ENCODE results near the gene OXTR.

OXTR gene

GRCh38 chr3:8737301-8737700 is 32.1 kb downstream of the OXTR start:
- no peak for FAIRE-seq
- no peak for DNase-seq (ENCODE audit: insufficient read length)
- TF ChIP-seq POLR2A (IDR thresholded peaks at IDR 0.05; ENCODE audit: low read depth, low read length): no peak
- TF ChIP-seq TAF1 (IDR thresholded peaks at IDR 0.05; ENCODE audit: borderline replicate concordance, low read depth, low read length): no peak
- no peak for TF ChIP-seq POLR2AphosphoS5 (IDR thresholded peaks at IDR 0.05; ENCODE audit: low read depth, low read length)

- no peak for TF ChIP-seq POLR2A (IDR thresholded peaks at IDR 0.05; ENCODE audit: low read depth, low read length)
- no peak for TF ChIP-seq TAF1 (IDR thresholded peaks at IDR 0.05; ENCODE audit: borderline replicate concordance, low read depth, low read length)
- no peak for TF ChIP-seq POLR2AphosphoS5 (IDR thresholded peaks at IDR 0.05; ENCODE audit: low read depth, low read length)
- DNase-seq (ENCODE audit: insufficient read length) (no peak), FAIRE-seq (no peak)
Observed at GRCh38 chr3:8736436-8736835, 33.0 kb downstream of the OXTR start.

GRCh38 chr3:8734908-8735307 is 34.5 kb downstream of the OXTR start:
- TF ChIP-seq POLR2AphosphoS5 (IDR thresholded peaks at IDR 0.05; ENCODE audit: low read depth, low read length) (no peak), POLR2A (IDR thresholded peaks at IDR 0.05; ENCODE audit: low read depth, low read length) (no peak)
- FAIRE-seq (no peak), DNase-seq (ENCODE audit: insufficient read length) (no peak)

GRCh38 chr3:8734137-8734878 is 35.1 kb downstream of the OXTR start:
- FAIRE-seq: no peak
- DNase-seq (ENCODE audit: insufficient read length): no peak
- TF ChIP-seq POLR2A (IDR thresholded peaks at IDR 0.05; ENCODE audit: low read depth, low read length) (no peak), TAF1 (IDR thresholded peaks at IDR 0.05; ENCODE audit: borderline replicate concordance, low read depth, low read length) (no peak), POLR2AphosphoS5 (IDR thresholded peaks at IDR 0.05; ENCODE audit: low read depth, low read length) (no peak)

GRCh38 chr3:8733332-8734094 is 35.9 kb downstream of the OXTR start, which contains the start of gene CAV3:
Gene CAV3, plus strand, starts transcription at chr3:8733802. Its CDS starts 75 bp downstream, at chr3:8733877.
- TF ChIP-seq POLR2AphosphoS5 (IDR thresholded peaks at IDR 0.05; ENCODE audit: low read depth, low read length): no peak
- no peak for TF ChIP-seq TAF1 (IDR thresholded peaks at IDR 0.05; ENCODE audit: borderline replicate concordance, low read depth, low read length)
- TF ChIP-seq POLR2A (IDR thresholded peaks at IDR 0.05; ENCODE audit: low read depth, low read length): no peak
- no peak for FAIRE-seq
- no peak for DNase-seq (ENCODE audit: insufficient read length)

GRCh38 chr3:8732413-8732812 is 37.0 kb downstream of the OXTR start:
- TF ChIP-seq POLR2A (IDR thresholded peaks at IDR 0.05; ENCODE audit: low read depth, low read length) (no peak), POLR2AphosphoS5 (IDR thresholded peaks at IDR 0.05; ENCODE audit: low read depth, low read length) (no peak), TAF1 (IDR thresholded peaks at IDR 0.05; ENCODE audit: borderline replicate concordance, low read depth, low read length) (no peak)
- FAIRE-seq (no peak), DNase-seq (ENCODE audit: insufficient read length) (no peak)

- TF ChIP-seq POLR2A (IDR thresholded peaks at IDR 0.05; ENCODE audit: low read depth, low read length) (no peak), TAF1 (IDR thresholded peaks at IDR 0.05; ENCODE audit: borderline replicate concordance, low read depth, low read length) (no peak), POLR2AphosphoS5 (IDR thresholded peaks at IDR 0.05; ENCODE audit: low read depth, low read length) (no peak)
- no peak for FAIRE-seq
- DNase-seq (ENCODE audit: insufficient read length): no peak
Observed at GRCh38 chr3:8730656-8731055, 38.8 kb downstream of the OXTR start.

- no peak for TF ChIP-seq POLR2AphosphoS5 (IDR thresholded peaks at IDR 0.05; ENCODE audit: low read depth, low read length)
- FAIRE-seq (no peak), DNase-seq (ENCODE audit: insufficient read length) (no peak)
Observed at GRCh38 chr3:8729479-8729878, 39.9 kb downstream of the OXTR start.

- FAIRE-seq: no peak
- no peak for DNase-seq (ENCODE audit: insufficient read length)
- TF ChIP-seq POLR2AphosphoS5 (IDR thresholded peaks at IDR 0.05; ENCODE audit: low read depth, low read length): no peak
- no peak for TF ChIP-seq TAF1 (IDR thresholded peaks at IDR 0.05; ENCODE audit: borderline replicate concordance, low read depth, low read length)
- no peak for TF ChIP-seq POLR2A (IDR thresholded peaks at IDR 0.05; ENCODE audit: low read depth, low read length)
Observed at GRCh38 chr3:8727605-8728512, 41.6 kb downstream of the OXTR start.

- DNase-seq (ENCODE audit: insufficient read length): no peak
- TF ChIP-seq POLR2A (IDR thresholded peaks at IDR 0.05; ENCODE audit: low read depth, low read length): no peak
- no peak for TF ChIP-seq POLR2AphosphoS5 (IDR thresholded peaks at IDR 0.05; ENCODE audit: low read depth, low read length)
- TF ChIP-seq TAF1 (IDR thresholded peaks at IDR 0.05; ENCODE audit: borderline replicate concordance, low read depth, low read length): no peak
- no peak for FAIRE-seq
Observed at GRCh38 chr3:8724108-8724752, 45.2 kb downstream of the OXTR start.

- TF ChIP-seq POLR2A (IDR thresholded peaks at IDR 0.05; ENCODE audit: low read depth, low read length) (no peak), POLR2AphosphoS5 (IDR thresholded peaks at IDR 0.05; ENCODE audit: low read depth, low read length) (no peak), TAF1 (IDR thresholded peaks at IDR 0.05; ENCODE audit: borderline replicate concordance, low read depth, low read length) (no peak)
- DNase-seq (ENCODE audit: insufficient read length): no peak
Observed at GRCh38 chr3:8723612-8724011, 45.8 kb downstream of the OXTR start.

More at GRCh38 chr3:8723612-8724011, 45.8 kb downstream of the OXTR start:
- FAIRE-seq: no peak

Data from GM12892 (cell line).